GM18517 (cell line): ENCODE measurements around the gene NOXA1.

ENCODE experiments used
- ATAC-seq: cut with Tn5 transposase; IDR thresholded peaks from one replicate; pipeline ENCODE4 v1.9.1; 2021; ENCODE audit warnings: mild to moderate bottlenecking, moderate library complexity; ENCODE audit not compliant: unreplicated experiment

NOXA1 gene

DNA sequence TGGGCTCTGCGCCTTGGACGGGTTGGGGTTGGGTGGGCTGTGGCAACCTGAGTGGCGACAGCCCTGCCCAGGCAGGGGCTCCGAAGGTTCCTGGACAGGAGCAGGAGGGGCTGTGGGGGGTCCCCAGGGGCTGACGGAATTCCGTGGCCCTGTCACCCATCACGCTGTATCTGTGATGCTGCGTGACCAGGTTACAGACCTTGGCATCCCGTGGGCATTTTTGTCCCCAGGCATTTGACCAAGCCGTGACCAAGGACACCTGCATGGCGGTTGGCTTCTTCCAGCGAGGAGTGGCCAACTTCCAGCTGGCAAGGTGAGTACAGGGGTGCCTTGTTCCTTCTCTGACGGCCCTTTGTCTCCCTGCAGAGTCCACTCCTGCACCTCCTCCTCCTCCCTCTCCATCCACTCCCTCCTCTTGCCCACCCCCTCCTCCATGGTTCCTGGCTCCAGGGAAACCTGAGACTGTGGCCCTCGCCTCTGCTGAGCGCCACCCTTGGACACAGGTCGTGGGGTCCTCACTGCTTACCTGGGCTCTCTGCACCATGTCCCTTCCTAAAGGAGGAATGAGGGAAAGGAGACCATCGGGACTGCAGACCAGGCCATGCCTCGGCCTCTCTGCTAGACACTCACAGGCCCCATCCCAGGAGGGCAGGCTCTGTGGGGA, 3.0 kb downstream of the NOXA1 start:
- no peak for ATAC-seq

DNA sequence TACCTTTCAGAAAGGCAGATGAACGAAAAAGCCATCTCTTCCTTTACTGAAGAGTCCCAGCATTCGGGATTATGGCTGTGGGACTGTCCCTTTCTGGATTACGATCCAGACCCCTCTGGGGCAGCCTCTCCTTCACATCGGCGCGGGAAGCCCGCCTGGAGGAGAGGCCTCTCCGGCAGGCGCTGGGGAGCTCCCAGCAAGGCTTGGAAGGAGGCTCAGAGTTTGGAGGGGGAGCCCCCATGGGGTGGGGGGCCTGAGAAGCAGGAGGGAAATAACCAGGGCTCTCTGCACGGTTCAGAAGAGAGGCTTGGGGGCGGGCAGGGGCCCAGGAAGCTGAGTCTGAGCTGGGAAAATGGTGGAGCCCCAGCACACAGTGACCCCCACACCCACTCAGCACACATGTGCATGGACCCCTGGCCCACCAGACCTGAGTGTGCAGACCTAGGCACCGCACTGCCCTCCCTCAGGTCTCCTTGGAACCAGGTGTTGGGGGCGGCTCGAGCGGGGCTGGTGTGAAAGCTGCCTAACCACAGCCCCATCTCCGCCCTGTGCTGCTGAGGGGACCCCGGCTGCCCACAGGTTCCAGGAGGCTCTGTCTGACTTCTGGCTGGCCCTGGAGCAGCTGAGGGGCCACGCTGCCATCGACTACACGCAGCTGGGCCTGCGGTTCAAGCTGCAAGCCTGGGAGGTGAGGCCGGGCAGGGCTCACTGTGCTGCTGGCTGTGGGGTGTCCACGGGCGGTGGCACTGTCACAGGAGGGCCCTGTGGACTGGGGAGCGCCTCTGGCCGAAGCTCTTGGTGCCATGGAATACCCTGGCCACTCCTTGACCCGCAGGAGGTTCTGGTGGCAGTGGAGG, 4.5 kb downstream of the NOXA1 start:
- ATAC-seq, result no peak

DNA sequence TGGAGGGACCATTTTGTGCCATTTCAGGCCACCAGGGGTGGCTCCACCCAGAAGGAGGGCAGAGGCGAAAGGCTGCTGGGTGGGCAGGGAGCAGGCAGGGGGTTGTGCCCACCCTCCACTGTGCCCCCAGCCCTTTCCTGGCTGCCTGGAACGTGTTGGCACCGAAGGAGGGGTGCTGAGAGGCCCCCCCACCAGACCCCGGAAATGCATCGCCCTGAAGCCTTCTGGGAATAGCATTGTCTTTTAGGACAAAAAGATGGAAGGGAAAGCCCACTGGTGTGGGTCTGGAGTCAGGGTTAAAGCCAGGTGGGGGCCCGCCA, 5.1 kb downstream of the NOXA1 start:
- no peak for ATAC-seq

DNA sequence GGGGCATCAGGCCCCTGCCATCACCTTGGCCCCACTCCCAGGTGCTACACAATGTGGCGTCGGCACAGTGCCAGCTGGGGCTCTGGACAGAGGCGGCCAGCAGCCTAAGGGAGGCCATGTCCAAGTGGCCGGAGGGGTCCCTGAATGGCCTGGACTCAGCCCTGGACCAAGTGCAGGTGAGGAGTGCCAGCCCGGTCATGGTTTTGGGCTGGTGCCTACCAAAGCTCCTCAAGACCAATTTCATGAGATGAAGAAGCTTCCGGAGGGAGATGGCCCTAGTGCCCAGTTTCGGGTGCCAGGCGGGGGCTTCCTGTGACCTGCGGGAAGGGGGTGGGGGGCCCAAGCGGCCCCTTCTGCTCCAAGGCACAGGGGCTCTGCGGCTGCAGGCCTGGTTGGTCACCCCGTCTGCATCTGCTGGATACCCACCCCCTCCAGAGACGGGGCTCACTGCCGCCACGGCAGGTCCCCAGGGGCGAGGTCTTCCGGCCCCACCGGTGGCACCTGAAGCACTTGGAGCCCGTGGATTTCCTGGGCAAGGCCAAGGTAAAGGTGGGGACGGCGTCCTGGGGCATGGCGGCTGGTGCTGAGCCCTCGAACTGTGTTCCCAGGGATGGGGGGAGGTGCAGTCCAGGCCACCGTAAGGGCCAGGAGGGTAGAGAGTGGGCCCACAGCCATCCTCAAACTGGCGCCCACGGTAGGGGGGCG, 5.8 kb downstream of the NOXA1 start:
- no peak for ATAC-seq

DNA sequence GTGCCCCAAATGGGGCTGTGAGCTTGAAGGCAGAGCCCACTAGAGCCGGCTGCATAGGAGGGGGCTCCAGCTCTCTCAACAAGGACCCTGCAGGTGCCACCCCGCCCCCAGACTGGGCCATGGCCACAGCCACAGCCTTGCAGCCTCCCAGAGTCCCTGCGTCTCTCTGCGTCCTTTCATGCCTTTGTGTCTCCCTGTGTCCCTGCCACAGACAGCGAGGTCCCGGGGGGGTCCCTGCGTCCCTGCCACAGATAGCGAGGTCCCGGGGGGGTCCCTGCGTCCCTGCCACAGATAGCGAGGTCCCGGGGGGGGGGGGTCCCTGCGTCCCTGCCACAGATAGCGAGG, 6.3 kb downstream of the NOXA1 start:
- no peak for ATAC-seq

DNA sequence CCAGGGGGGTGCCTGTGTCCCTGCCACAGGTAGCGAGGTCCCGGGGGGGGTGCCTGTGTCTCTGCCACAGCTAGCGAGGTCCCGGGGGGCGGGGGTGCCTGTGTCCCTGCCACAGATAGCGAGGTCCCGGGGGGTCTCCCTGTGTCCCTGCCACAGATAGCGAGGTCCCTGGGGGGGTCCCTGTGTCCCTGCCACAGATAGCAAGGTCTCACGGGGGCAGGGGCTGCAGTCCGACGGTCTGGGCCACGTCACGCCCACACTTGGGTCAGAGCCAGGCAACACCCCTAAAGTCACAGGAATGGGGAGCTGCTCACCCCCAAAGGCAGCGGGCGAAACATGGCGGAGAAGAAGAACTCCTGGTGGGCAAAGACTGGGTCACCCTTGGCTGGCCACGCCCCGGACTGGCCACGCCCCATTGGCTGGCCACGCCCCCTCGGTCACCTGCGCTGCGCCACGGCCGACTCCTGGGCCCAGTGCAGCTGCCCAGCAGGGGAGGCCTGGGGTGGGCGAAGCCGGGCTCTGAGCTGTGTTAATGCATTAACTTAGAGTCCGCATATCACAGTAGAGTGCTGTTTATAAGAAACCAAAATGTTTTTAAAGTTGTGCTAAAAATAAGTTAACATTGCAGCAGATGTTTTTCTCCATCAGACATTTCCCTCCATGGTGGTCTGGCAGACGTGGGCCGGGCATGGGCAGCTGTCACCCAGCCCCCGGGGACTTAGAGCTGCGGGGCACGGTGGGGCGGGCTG, 7.0 kb downstream of the NOXA1 start:
- ATAC-seq, result no peak

DNA sequence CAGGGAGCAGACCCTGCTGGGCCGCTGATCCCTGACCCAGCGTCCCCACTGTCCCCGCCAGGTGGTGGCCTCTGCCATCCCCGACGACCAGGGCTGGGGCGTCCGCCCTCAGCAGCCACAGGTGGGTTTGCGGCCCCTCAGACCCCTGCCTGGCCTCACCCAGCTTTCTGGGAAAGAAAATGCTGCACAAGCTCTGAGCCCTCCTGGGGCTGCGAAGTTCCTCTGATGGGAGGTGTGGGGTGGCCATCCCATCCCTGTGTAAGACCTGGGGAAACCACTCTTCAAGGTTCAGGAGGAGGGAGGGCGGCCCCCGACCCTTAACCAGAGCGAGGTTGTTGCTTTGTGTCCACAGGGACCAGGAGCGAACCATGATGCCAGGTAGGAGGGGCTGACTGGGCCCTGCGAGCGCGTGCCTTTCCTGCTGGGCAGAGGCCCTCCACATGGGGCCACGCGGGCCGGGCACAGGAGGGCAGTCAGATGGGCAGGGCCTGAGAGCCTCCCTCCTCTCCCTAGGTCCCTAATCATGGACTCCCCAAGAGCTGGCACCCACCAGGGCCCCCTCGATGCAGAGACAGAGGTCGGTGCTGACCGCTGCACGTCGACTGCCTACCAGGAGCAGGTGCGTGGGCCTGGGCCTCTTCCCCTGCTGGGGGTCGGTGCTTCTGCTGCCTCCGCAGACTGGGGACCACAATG, 7.7 kb downstream of the NOXA1 start:
- ATAC-seq, result no peak

DNA sequence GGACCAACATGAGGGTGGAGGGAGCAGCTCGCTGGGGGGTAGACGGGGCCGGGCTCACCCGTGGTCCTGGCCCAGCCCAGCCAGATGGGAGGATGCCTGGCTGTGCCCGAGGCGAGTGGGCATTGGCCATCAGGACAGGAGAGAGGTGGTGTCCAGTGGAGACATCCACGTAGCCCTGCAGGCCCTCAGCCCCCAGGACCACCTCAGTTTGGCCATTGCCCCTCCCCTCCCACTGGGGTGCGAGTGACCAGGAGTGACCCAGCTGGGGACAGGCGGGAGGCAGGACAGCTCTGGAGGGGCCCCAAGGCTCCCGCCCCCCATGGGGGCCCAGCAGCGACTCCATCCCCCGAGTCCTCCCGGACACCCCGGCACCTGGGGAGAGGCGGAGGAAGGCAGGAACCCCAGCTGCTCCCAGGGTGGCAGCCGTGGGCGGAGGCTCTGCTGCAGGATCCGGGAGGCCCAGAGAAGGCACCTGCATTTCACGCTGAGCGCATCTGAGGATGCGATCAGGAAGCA, 8.3 kb downstream of the NOXA1 start:
- no peak for ATAC-seq

DNA sequence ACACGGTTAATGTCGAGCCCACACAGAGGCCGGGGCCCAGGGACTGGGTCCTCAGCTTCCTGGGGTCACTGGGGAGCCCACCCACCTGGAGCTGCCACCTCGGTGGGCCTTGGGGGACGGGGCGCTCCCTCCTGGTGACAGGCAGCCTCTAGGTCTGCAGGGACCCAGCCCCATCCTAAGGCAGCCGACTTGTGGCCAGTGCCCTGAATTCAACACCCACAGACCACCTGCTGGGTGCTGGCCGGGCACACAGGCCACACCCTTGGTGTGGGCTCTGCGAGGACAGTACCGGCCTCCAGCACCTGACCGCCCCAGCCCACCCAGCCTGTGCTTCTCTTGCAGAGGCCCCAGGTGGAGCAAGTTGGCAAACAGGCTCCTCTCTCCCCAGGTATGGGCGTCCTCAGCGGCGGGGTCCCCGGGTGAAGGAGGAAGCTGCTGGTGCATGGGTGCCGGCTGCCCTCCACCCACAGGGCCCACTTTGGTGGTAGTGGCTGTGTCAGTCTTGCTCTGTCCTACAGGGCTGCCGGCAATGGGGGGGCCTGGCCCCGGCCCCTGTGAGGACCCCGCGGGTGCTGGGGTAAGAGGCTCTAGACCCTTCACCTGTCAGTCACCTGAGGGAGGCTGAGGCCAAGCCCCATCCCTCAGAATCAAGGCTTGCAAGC, 9.6 kb downstream of the NOXA1 start:
- ATAC-seq, result no peak

DNA sequence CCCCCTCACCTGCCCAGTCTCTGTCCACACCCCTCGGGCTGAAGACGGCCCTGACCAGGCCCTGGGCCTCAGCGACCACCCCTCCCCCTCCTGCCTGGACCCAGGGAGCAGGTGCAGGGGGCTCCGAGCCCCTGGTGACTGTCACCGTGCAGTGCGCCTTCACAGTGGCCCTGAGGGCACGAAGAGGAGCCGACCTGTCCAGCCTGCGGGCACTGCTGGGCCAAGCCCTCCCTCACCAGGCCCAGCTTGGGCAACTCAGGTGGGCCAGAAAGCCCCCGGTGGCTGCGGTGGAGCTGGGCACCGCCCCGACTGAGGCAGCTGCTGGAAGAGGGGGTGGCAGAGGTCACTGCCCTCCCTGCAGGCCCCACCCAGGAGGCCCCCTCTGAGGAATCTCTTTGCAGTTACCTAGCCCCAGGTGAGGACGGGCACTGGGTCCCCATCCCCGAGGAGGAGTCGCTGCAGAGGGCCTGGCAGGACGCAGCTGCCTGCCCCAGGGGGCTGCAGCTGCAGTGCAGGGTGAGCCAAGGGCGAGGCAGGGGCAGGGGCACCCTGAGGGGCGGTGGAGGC, 10.2 kb downstream of the NOXA1 start:
- ATAC-seq, result no peak

DNA sequence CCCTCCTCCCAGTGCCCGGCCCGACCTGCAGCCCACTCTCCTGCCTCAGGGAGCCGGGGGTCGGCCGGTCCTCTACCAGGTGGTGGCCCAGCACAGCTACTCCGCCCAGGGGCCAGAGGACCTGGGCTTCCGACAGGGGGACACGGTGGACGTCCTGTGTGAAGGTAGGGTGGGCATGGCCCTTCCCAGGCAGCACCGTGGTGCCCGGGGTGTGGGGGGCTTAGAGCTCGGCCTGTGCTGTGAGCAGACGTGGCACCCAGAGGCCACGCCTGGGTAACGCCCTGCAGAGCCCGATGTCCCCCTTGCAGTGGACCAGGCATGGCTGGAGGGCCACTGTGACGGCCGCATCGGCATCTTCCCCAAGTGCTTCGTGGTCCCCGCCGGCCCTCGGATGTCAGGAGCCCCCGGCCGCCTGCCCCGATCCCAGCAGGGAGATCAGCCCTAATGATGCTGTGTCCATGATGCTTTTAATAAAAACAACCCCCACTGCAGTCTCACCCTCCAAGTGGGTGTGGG, 10.8 kb downstream of the NOXA1 start:
- no peak for ATAC-seq

DNA sequence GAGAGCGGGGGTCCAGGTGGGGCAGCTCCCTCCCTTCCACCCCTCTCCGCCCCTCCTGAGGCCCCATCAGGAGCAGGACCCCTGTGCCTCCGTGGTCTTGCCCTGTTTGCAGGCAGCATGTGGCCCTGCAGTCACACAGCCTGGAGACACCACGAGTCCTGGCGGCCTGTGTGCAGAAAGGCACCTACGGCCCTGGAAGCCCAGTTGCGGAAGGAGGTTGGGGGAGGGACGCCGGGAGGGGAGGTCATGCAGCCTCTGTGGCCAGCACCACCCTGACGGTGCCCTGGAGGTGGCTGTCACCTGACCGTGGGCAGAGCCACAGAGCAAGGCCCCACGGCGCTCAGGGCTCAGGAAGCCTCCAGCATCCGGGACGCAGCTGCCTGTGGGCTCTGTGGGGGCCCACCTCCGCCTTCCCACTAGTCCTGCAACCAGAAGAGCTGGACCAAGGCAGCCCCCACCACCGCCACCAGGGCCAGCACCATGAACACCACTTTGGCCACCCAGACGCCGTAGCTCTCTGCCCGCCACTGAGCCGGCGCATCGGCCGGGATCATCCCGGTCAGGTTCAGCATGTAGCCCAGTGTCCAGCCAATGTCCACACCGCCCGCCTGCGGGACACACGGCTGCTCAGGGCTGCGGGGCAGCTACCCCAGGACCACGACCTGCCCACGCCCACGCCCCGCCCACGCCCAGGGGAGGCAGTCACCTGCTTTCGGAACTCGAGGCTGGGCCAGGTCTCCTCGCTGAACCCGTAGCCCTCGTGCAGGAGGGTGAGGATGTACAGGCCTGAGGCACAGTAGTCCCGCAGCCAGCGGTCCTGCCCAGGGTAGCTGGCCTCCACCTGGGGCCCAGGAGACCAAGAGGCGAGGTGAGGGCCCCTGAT, 11.5 kb downstream of the NOXA1 start:
- ATAC-seq, result no peak

DNA sequence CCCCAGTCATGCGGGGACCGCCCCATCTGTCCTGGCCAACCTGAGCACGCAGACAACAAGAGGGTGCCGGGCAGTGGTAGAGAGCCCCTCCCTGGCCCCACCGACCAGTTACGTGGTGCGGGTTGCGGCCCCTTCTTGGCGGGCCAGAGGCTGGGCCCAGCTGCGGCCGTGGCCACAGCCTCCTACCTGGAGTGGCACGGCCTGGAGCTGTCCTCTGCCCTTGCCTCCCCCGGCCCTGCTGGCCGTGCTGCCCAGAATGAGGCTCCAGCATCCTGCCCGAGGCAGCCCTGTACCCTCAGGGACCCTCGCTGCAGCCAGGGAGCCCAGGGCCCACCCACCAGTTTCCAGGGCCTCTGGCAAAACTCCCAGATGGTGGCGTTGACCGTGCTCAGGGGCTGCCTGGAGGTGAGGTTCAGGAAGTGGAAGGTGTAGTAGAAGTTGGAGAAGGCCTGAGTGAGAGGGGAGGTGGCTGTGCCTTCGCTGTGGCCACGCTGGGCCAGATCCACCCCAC, 12.2 kb downstream of the NOXA1 start:
- no peak for ATAC-seq

DNA sequence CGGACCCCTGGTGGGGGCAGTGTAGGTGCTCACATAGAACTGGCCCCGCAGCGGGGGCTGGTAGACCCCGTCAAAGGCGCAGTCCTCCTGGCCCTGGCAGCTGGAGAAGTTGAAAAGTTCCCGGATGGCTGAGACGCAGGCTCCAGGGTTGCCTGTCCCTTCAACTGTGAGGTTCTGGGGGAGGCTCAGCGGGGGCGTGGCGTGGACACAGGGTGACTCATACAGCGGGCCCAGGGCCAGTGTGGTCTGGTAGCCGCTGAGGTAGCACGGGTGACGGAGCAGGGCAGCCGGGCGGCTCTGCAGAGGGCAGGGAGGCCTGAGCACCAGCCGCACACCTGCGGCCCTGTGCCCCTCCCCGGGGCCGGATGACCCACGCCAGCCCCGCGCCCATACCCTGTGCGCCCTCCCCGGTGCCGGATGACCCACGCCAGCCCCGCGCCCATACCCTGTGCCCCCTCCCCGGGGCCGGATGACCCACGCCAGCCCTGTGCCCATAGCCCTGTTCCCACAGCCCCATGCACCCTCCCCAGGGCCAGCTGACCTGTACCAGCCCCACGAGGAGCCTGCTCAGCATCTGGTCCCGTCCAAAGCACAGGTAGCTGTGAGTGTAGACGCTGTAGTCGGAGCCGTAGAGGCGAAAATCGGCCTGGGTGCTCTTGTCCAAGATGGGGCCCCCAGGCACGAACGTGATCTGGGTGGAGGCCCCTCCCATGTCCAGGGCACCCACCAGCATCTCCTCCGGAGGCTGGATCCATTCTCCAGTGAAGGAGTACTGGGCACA, 13.0 kb downstream of the NOXA1 start:
- no peak for ATAC-seq

DNA sequence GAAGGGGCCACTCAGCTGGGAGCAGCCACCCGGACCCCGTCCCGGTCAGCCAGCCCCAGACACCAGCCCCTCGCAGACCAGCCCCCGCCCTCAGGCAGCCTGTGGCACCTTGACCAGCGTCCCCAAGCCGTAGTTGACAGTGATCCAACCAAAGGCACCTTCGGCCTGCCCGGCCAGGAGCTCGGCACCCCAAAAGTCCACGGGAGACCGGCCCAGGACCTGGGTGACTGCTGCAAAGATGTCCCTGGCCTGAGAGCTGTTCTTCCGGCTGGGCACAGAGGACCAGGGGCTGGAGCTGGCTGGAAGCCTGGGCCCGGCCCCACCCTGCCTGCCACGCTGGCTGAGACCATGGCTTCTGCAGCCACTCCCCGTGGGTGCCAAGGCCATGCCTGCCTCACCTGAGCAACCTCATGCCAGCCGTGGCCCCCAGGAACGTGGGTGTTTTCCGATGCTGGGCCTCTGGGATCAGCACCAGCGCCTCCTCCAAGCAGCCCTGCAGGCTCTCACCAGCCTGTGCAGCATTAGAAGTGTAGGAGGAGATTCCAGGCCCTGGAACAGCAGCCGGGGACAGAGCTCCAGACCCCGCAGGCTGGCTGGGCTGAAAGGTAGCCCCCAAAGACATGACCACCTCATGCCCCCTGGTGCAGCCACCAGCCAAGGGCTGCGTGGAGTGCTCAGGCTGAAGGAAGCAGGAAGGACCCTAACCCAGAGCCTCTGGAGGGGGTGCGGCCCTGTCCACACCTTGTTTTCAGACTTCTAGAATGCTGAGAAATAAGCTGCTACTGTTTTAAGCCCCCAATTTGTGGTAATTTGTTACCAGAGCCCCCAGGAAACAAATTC, 13.8 kb downstream of the NOXA1 start:
- no peak for ATAC-seq

DNA sequence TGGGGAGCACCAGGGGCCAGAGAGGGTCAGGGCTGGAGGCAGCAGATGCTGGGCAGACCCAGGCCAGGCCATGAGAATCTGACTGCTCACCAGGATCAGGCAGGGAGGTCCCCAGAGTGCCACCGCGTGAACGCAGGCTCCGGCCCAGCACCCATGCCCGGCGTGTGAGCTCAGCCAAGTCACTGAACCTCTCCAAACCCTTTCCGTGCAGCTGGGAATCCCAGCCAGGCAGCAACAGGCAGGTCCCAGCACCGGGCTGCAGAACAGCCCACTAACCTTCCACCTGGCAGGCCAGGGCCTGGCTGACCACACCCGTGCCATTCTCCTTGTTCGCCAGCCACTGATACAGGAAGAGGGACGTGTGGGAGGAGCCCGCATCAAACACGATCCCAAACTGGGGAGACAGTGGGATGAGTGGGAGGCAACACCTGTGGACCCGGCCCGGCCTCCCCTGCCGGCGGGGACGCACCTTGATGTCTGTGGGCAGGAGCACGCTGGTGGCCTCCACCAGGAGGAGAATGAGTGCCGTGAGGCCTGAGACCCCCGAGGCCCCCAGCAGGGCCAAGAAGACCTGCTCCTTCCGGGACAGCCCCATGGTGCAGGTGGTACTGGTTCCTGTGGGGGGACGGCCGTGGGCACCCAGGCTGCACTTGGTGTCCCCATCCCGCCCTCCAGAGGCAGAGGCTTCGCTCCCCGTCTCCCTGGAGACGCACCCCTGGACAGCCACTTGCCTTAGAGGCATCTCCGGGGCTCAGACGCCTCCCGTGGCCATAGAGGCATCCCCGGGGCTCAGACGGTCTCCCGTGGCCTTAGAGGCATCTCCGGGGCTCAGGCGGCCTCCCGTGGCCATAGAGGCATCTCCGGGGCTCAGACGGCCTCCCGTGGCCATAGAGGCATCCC, 14.7 kb downstream of the NOXA1 start:
- ATAC-seq, result no peak
